HG02852 (cell line): ENCODE data around the gene MAML2.

Experiments used
- ATAC-seq: cut with Tn5 transposase; IDR thresholded peaks from one replicate; pipeline ENCODE4 v1.9.1; 2021; ENCODE audit warnings: mild to moderate bottlenecking, moderate library complexity; ENCODE audit not compliant: unreplicated experiment

Gene MAML2

GRCh38 chr11:95996621-95997235 is 346.3 kb downstream of the MAML2 start:
- ATAC-seq = no peak

GRCh38 chr11:95994329-95994728 is 348.7 kb downstream of the MAML2 start:
- no peak for ATAC-seq

- ATAC-seq = no peak
These were observed 349.3 kb downstream of the MAML2 start for GRCh38 chr11:95993438-95994298.

- ATAC-seq = no peak
These were observed 351.4 kb downstream of the MAML2 start for GRCh38 chr11:95991545-95991944.

- ATAC-seq = no peak
These were observed 351.9 kb downstream of the MAML2 start for GRCh38 chr11:95991101-95991500.

- ATAC-seq = no peak
These were observed 353.2 kb downstream of the MAML2 start for GRCh38 chr11:95989780-95990179.

- no peak for ATAC-seq
These were observed 353.9 kb downstream of the MAML2 start for GRCh38 chr11:95989076-95989605.

GRCh38 chr11:95985174-95985808 is 357.7 kb downstream of the MAML2 start:
- no peak for ATAC-seq

GRCh38 chr11:95984072-95984471 is 358.9 kb downstream of the MAML2 start:
- no peak for ATAC-seq

GRCh38 chr11:95977534-95978174 is 365.3 kb downstream of the MAML2 start:
- ATAC-seq = no peak

- no peak for ATAC-seq
These were observed 366.4 kb downstream of the MAML2 start for GRCh38 chr11:95976550-95976949.

GRCh38 chr11:95975343-95975742 is 367.7 kb downstream of the MAML2 start:
- no peak for ATAC-seq

GRCh38 chr11:95972060-95972459 is 370.9 kb downstream of the MAML2 start:
- ATAC-seq = no peak

GRCh38 chr11:95968585-95968984 is 374.4 kb downstream of the MAML2 start:
- ATAC-seq = no peak

- ATAC-seq = no peak
These were observed 378.7 kb downstream of the MAML2 start for GRCh38 chr11:95964281-95964680.

- ATAC-seq = no peak
These were observed 381.2 kb downstream of the MAML2 start for GRCh38 chr11:95961758-95962157.

GRCh38 chr11:95950905-95951304 is 392.1 kb downstream of the MAML2 start:
- no peak for ATAC-seq

GRCh38 chr11:95948637-95949036 is 394.4 kb downstream of the MAML2 start:
- no peak for ATAC-seq

- no peak for ATAC-seq
These were observed 398.4 kb downstream of the MAML2 start for GRCh38 chr11:95944623-95945022.

GRCh38 chr11:95943546-95943945 is 399.4 kb downstream of the MAML2 start:
- ATAC-seq = no peak

GRCh38 chr11:95939091-95939490 is 403.9 kb downstream of the MAML2 start:
- no peak for ATAC-seq
